HG03520 (cell line): ENCODE data around the gene FSD2.
"Not testable (repeated sequence)": the region's sequence is repeated elsewhere in the genome, so short reads cannot be mapped to it uniquely, and the experiment has no call there.

ENCODE experiments used
- ATAC-seq: cut with Tn5 transposase; IDR thresholded peaks from one replicate; pipeline ENCODE4 v1.9.1; 2021; ENCODE audit warnings: mild to moderate bottlenecking, moderate library complexity; ENCODE audit not compliant: unreplicated experiment

FSD2 gene

DNA sequence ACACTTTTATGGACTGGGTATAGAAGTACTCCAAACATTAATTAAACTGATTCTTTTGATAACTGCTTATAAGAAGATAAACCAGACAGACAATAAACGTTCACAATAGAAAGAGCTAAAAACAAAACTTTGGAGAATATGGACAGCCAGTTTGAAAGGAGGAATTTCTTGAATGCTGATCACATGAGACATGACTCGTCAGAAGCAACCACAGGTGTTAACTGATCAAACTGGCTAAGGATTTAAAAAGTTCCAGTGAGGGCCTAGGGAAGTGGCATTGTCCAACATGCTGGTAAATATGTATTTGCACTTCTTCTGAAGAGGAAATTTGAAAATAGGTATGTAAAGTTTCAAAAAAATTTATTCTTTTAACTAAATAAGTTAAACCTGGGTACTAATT is 66.8 kb downstream of the FSD2 start:
- ATAC-seq = no peak

DNA sequence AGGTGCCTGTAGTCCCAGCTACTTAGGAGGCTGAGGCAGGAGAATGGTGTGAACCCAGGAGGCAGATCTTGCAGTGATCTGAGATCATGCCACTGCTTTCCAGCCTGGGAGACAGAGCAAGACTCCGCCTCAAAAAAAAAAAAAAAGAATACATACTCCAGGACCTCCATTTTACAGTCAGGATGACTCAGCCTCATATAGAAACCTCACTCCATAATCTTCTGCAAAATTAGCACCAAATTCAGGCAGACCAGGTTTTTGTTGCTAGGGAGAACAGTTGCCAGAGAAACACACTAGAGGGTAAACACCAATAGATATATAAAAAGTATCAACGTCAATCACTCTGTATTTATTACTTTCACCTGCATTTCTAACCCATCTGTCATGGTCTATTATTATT is 67.9 kb downstream of the FSD2 start:
- ATAC-seq = no peak

DNA sequence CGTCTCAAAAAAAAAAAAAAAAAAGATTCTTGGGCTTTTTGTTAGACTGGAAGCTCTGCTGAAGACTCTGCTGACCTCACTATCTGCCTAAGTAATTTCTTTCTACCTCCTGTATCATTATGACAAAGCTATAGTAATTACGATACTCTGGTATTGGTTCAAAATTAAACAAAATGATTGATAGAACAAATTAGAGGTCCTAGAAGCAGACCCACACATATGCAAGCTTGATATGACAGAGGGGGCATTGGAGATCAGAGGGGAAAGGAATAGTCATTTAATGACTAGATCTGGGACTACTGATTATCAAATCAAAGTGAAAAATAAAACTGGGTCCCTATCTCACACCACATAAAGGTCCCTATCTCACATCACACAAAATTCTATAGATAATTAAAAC is 74.3 kb downstream of the FSD2 start:
- ATAC-seq = no peak

DNA sequence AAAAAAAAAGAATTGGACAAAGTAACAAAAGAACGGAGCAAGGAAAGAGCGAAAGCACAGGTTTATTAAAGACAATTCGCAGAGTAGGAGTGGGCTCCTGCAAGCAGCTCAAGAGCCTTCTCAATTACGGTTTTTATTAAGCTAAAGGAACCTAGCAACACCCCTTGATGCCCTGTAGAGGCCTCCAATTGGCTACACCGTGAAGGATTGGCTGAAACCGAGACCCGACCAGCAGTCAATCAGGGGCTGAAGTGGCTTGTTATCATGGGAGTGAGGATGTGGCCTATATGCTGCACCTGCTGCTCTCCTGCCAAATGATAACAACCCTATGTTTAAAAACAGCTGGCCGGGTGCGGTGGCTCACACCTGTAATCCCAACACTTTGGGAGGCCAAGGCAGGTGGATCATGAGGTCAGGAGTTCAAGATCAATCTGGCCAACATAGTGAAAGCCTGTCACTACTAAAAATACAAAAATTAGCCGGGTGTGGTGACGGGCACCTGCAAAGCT is 75.8 kb downstream of the FSD2 start:
- no peak for ATAC-seq

DNA sequence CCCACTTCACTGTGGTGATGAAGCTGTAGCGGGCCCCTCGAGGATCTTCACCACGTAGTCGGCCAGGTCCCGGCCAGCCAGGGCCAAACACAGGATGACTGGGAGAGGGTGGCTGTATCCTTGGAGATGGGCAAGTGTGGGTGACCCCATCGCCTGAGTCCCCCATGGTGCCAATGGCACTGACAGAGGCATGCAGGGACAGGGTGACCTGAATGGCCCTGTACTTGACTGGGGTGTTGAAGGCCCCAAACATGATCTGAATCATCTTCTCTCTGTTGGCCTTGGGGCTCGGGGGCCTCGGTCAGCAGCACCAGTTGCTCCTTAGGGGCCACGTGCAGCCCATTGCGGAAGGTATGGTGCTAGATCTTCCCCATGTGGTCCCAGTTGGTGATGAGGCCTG is 79.1 kb downstream of the FSD2 start:
- no peak for ATAC-seq

DNA sequence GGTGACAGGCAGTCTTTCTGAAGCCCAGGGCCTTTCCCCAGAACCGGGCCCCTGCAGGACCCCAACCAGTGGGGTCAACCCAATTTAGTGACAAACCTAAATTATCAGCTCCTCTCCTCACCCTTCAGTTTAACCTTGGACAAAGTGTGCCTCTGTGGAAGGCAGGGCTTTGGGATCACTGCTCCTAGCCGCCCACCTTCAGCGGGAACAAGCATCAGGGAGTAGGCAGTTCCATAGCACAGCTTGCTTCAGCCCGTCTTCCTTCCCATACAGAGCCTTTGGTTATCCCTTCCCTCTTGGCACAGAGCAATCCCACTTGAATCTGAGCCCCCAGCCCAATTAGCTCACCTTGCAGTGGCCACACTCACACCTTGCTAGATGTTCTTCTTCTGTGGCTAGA is 90.9 kb downstream of the FSD2 start:
- no peak for ATAC-seq

DNA sequence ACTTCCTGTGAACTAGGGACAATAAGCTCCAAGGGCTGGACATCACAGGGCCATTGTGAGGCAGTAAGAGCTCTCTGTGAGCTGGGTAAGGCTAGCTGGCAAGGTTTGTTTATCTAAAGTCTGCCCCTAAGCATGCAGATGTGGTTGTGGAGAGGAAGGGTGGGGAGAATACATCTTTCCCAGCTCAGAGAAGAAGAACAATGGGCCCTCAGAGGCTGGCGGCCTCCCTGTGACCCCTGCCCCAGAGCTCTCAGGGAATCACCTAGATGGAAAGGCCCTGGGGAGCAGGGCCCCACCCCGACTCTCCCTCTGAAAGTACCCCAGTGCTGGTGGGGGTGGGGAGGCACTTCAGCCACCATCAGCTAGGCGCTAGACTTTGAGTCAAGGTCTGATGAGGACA is 91.9 kb downstream of the FSD2 start:
- no peak for ATAC-seq

DNA sequence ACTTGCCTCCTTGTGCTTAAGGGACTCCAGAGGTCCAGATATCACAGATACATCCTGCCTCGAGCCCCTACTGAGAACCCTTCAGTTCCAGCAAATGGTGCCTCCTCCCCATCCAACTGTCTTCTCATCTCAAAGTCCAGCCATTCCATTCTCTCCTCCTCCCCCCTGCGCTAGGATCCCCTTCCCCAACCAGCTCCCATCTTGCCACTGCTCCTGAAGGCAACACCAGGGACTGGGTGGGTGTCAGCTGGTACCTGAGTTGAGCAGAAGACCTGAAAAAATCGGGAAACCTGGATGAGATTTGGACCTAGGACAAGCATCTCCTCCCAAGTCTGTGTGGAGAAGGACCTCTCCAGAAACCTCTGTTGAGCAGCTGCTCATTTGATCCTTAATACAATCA is 93.8 kb downstream of the FSD2 start:
- ATAC-seq = no peak

DNA sequence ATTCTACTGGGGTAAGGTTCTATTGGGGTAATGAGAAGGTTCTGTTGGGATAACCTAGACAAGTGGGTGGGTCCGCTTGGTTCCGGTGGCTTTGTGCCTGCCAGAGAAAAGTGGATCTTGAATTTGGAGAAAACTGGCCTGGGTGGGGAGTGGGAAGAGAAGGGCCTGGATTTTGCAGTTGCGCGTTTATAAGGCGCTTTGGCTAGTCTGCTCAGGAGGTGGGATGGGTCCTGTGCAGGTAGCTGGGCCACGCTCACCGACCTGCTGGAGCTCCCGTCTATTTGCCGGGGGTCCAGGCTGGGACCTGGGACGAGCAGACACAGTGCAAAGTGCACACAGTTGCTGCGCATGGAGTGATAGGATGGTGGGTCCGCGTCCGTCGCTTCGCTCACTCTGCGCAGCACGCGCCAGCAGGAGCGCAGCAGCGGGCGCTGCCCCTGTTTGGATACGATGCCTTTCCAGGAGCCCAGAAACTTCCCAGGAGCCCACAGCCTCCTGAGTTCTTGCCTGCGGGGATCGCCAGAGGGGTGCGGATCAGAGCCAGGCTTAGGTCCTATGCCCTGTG is 94.9 kb downstream of the FSD2 start:
- no peak for ATAC-seq

DNA sequence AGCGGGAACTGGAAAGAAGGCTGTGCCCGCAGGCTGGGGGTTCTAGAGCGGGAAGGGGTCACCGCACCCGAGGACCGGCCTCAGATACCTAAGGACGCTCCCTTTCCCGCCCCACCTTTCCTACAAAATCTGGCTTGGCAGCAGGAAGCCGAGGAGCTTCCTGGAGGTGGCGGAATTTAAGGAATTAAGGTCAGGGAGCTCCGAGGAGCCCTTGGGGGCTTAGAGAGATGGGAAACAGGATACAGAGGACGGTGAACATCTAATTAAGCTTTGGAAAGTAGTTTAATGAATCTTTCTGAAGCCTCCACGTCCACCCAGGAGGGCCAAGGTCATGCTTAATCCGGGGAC is 95.7 kb downstream of the FSD2 start:
- no peak for ATAC-seq

DNA sequence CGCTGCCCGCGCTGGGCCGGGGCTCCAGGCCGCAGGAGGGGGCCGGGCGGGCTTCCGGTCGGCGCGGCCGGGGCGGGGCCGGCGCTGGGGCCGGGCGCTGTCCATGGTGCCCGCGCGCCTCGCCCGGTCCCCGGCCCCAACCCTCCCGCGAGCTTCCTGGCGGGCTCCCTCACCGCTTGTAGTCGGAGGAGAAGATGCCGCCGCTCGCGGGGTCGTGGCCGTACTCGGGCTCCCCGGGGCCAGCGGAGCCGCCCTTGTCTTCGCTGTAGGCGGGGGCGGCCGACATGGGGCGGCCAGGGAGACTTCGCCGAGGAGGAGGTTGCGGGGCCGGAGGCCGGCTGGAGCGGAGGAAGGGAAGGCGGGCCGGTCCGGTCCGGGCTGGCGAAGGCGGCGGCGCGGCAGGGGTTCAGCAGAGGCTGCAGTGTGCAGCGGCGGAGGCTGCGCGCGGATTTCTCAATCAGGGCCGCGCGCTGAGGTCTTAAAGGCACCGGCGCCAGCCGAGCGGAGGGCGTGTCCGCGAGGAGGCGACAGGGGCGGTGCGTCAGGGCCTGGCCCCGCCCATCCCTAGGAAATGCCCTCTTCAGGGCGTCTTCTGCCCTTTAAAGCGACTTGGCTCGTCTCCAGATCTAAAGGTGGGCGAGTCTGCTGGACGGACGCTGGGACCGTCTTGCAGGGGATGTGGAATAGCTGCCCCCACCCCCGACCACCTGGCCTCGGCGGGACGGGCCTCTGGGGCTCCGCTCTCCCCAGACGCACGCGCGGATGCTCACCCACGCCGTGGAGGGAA is 96.3 kb downstream of the FSD2 start, which contains the start of gene AP3B2:
Gene AP3B2, minus strand, starts transcription at position 455 of the 787 bp plus-strand sequence. Its CDS starts 169 bp downstream, at position 286.
- peak; percentile 82 for ATAC-seq

DNA sequence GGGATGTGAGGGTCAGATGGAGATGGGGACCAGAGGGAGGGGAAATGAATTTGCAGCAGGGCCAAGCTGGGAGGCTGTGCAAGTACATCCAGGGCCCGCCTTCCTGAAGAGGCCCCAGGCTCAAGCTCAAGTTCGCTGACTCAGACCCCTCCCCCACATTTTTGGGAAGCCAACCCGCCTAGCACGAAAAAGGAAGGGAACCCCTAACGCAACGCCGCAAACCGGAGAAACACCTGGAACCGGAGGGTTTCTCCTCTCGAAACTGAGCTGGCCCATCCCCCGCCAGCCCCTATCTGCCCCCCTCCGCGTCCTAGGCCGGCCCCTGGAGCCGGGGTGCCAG is 96.8 kb downstream of the FSD2 start:
- ATAC-seq = peak; percentile 8

DNA sequence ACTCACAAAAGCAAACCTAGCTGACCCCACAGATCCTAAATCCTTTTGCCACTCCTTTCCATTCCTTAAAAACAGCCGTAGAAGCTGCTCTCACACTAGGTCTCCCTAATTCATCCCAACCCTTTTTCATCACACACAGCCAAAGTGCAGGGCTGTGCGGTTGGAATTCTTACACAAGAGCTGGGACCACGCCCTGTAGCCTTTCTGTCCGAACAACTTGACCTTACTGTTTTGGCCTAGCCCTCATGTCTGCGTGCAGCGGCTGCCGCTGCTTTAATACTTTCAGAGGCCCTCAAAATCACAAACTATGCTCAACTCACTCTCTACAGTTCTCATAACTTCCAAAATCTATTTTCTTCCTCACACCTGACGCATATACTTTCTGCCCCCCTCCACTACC is 100.0 kb downstream of the FSD2 start:
- not testable (repeated sequence) for ATAC-seq
